ENCODE measurements around the gene MRPL11. TPM values are rescaled to one million over a fixed set of nuclear protein-coding genes. Genes with fewer than 3 reads are reported as not detected.

The MRPL11 gene
- total RNA-seq, 3 donors from 2014 or later (not counting 1 experiment from before 2014, with no cell fraction given): 20.7 to 24.2 (median 23.9) TPM

GRCh38 chr11:66391322-66391721, 47.3 kb downstream of the MRPL11 start:
- Mint-ChIP-seq H3K27ac (no peak overlapping the region), H3K4me1 (peaks cover 1 to 3% of the 10 kb centered on the region in 2 donors), H3K27me3 (ENCODE audit: low read depth in 2 of 2) (peaks cover 0 to 7% of the 10 kb centered on the region in 2 donors), H3K4me3 (no peak overlapping the region), H3K36me3 (no peaks in the 10 kb centered on the region), H3K9me3 (no peaks in the 10 kb centered on the region)
- ATAC-seq (no peak), DNase-seq (no peak)
- Histone ChIP-seq H3K27ac (ENCODE audit: low read length) (no peak overlapping the region), H3K4me1 (ENCODE audit: control insufficient read depth, insufficient read depth, low read length) (peaks cover 5% of the 10 kb centered on the region), H3K27me3 (ENCODE audit: control insufficient read depth, insufficient read depth, low read length) (no peaks in the 10 kb centered on the region), H3K4me3 (ENCODE audit: low read length) (no peak overlapping the region), H3K9me3 (ENCODE audit: control insufficient read depth, insufficient read depth, low read length) (no peaks in the 10 kb centered on the region), H3K36me3 (ENCODE audit: control insufficient read depth, insufficient read depth, low read length) (no peaks in the 10 kb centered on the region)
- 56% methylated on average over 5 of the region's 6 CpGs for WGBS (ENCODE audit: insufficient coverage)
- TF ChIP-seq, protein P1, sequence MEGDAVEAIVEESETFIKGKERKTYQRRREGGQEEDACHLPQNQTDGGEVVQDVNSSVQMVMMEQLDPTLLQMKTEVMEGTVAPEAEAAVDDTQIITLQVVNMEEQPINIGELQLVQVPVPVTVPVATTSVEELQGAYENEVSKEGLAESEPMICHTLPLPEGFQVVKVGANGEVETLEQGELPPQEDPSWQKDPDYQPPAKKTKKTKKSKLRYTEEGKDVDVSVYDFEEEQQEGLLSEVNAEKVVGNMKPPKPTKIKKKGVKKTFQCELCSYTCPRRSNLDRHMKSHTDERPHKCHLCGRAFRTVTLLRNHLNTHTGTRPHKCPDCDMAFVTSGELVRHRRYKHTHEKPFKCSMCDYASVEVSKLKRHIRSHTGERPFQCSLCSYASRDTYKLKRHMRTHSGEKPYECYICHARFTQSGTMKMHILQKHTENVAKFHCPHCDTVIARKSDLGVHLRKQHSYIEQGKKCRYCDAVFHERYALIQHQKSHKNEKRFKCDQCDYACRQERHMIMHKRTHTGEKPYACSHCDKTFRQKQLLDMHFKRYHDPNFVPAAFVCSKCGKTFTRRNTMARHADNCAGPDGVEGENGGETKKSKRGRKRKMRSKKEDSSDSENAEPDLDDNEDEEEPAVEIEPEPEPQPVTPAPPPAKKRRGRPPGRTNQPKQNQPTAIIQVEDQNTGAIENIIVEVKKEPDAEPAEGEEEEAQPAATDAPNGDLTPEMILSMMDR (IDR thresholded peaks at IDR 0.05): no peak
- intact Hi-C loops (cut with micrococcal nuclease): no loop called here

DNA sequence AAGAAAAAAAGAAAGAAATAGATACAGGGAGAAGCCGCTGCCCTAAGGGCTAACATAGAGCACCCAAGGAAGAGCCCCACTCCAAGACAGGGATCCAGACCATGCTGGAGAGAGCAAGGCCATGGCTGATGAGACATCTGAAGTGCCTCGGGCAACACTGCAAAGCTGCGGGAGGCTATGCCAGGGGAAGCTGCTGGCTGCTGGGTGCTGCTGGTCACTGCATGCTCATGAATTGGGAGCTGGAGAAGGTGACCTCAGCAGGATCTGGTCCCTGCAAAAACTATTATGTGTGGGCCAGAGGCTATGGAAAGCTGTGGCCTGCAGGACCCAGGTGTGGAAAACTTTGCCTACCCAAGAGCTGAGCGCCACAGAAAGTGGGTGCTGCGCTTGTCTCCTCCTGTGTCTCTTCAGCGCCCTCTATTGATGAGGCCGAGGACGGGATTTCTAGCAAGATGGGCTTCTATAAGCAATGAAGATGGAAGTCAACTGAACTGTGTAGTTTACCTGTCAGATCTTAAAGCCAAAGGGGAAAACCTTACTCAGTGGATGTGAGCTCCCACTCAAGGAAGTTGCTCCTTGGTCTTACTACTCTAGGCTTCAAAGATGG, 49.8 kb downstream of the MRPL11 start:
- peaks cover 9% of the 10 kb centered on the region for H3K4me1 ChIP-seq (ENCODE audit: control insufficient read depth, insufficient read depth, low read length)
- Mint-ChIP-seq H3K9me3 (no peaks in the 10 kb centered on the region), H3K27me3 (ENCODE audit: low read depth in 2 of 2) (peaks cover 0 to 7% of the 10 kb centered on the region in 2 donors), H3K36me3 (no peaks in the 10 kb centered on the region), H3K4me1 (peaks cover 6 to 8% of the 10 kb centered on the region in 2 donors), H3K4me3 (no peak overlapping the region), H3K27ac (no peak overlapping the region)
- no peak overlapping the region for H3K27ac ChIP-seq (ENCODE audit: low read length)
- intact Hi-C loops (cut with micrococcal nuclease): loop anchor here (1.0 to 5.0 kb wide), 2 partner anchors 77 to 167 kb away; no protein-coding TSS in a partner anchor
- H3K4me3 ChIP-seq (ENCODE audit: low read length): no peak overlapping the region
- no peaks in the 10 kb centered on the region for H3K27me3 ChIP-seq (ENCODE audit: control insufficient read depth, insufficient read depth, low read length)
- TF ChIP-seq, protein P1 (IDR thresholded peaks at IDR 0.05): peak; percentile 73
- H3K36me3 ChIP-seq (ENCODE audit: control insufficient read depth, insufficient read depth, low read length): no peaks in the 10 kb centered on the region
- 33% methylated on average over 8 of the region's 8 CpGs for WGBS (ENCODE audit: insufficient coverage)
- no peaks in the 10 kb centered on the region for H3K9me3 ChIP-seq (ENCODE audit: control insufficient read depth, insufficient read depth, low read length)
- DNase-seq (peak; percentile 53 to 87), ATAC-seq (peak; percentile 79 to 88 (median 85))

- Histone ChIP-seq H3K36me3 (ENCODE audit: control insufficient read depth, insufficient read depth, low read length) (no peaks in the 10 kb centered on the region), H3K4me1 (ENCODE audit: control insufficient read depth, insufficient read depth, low read length) (peaks cover 9% of the 10 kb centered on the region), H3K27me3 (ENCODE audit: control insufficient read depth, insufficient read depth, low read length) (no peaks in the 10 kb centered on the region), H3K9me3 (ENCODE audit: control insufficient read depth, insufficient read depth, low read length) (no peaks in the 10 kb centered on the region), H3K27ac (ENCODE audit: low read length) (no peak overlapping the region), H3K4me3 (ENCODE audit: low read length) (no peak overlapping the region)
- intact Hi-C loops (cut with micrococcal nuclease): loop anchor here (5.0 kb wide), 1 partner anchor 164 kb away; no protein-coding TSS in a partner anchor
- DNase-seq: peak; percentile 73 to 90
- Mint-ChIP-seq H3K27me3 (ENCODE audit: low read depth in 2 of 2) (peaks cover 0 to 7% of the 10 kb centered on the region in 2 donors), H3K27ac (peak overlapping the region in 1 of 2 donors; percentile 47), H3K36me3 (no peaks in the 10 kb centered on the region), H3K4me3 (peak overlapping the region; percentile 13), H3K4me1 (peaks cover 6 to 8% of the 10 kb centered on the region in 2 donors), H3K9me3 (no peaks in the 10 kb centered on the region)
- ATAC-seq: peak; percentile 74 to 79 (median 77)
- TF ChIP-seq, protein P1 (IDR thresholded peaks at IDR 0.05): peak; percentile 82
- WGBS (ENCODE audit: insufficient coverage): 4% methylated on average over 18 of the region's 20 CpGs
These were observed 52.2 kb downstream of the MRPL11 start for GRCh38 chr11:66386171-66387069.

Other genes with a start within 250 kb of the MRPL11 start
- gene KLC2, start 181.1 kb downstream of the MRPL11 start, total RNA-seq: 10 to 100 TPM; 22.9 to 32.0 (median 27.6) TPM
- gene RAB1B, start 170.2 kb downstream of the MRPL11 start, total RNA-seq: 100 to 1,000 TPM; 116 to 144 (median 132) TPM
- 1 to 10 TPM; 6.3 to 8.8 (median 7.1) TPM for gene CNIH2, start 160.7 kb downstream of the MRPL11 start, total RNA-seq
- 10 to 100 TPM; 21.9 to 28.5 (median 23.6) TPM for gene YIF1A, start 149.7 kb downstream of the MRPL11 start, total RNA-seq
- not detected for gene TMEM151A, start 147.0 kb downstream of the MRPL11 start, total RNA-seq
- gene CD248, start 121.8 kb downstream of the MRPL11 start, total RNA-seq: under 1 TPM; 0.23 to 0.40 (median 0.32) TPM
- gene RIN1, start 102.4 kb downstream of the MRPL11 start, total RNA-seq: 1 to 10 TPM; 1.3 to 7.9 (median 2.5) TPM
- 10 to 100 TPM; 48.1 to 55.6 (median 48.2) TPM for gene BRMS1, start 93.7 kb downstream of the MRPL11 start, total RNA-seq
- gene B4GAT1, start 91.2 kb downstream of the MRPL11 start, total RNA-seq: 1 to 10 TPM; 2.0 to 4.2 (median 2.5) TPM
- gene SLC29A2, start 67.1 kb downstream of the MRPL11 start, total RNA-seq: 1 to 10 TPM; 1.5 to 1.8 (median 1.6) TPM
- gene NPAS4, start 17.8 kb downstream of the MRPL11 start, total RNA-seq: not detected
- 1 to 10 TPM; 5.3 to 6.3 (median 5.6) TPM for gene PELI3, start 28.1 kb upstream of the MRPL11 start, total RNA-seq
- 10 to 100 TPM; 37.4 to 42.9 (median 38.6) TPM for gene DPP3, start 41.6 kb upstream of the MRPL11 start, total RNA-seq
- gene BBS1, start 71.8 kb upstream of the MRPL11 start, total RNA-seq: 10 to 100 TPM; 12.5 to 22.5 (median 18.1) TPM
- 10 to 100 TPM; 18.5 to 34.9 (median 28.9) TPM for gene ZDHHC24, start 107.2 kb upstream of the MRPL11 start, total RNA-seq
- under 1 TPM; 0.33 to 1.00 (median 0.50) TPM for gene ACTN3, start 108.1 kb upstream of the MRPL11 start, total RNA-seq
- 10 to 100 TPM; 17.1 to 27.0 (median 24.8) TPM for gene CTSF, start 129.8 kb upstream of the MRPL11 start, total RNA-seq
- under 1 TPM; 0.40 to 0.68 (median 0.49) TPM for gene CCDC87, start 154.2 kb upstream of the MRPL11 start, total RNA-seq
- gene CCS, start 154.3 kb upstream of the MRPL11 start, total RNA-seq: 10 to 100 TPM; 27.1 to 35.6 (median 32.4) TPM
- gene RBM14, start 177.8 kb upstream of the MRPL11 start, total RNA-seq: 100 to 1,000 TPM; 289 to 325 (median 307) TPM
- 100 to 1,000 TPM; 219 to 241 (median 224) TPM for gene RBM4, start 199.9 kb upstream of the MRPL11 start, total RNA-seq
- gene RBM4B, start 239.0 kb upstream of the MRPL11 start, total RNA-seq: 10 to 100 TPM; 11.1 to 23.0 (median 12.4) TPM

All from natural killer cell (primary cell).